Stimulated activated CD4-positive, alpha-beta T cell treated with anti-CD3 and anti-CD28 coated beads, TNF-alpha, amount 100 ng/mL, for 1 hour (primary cell): ENCODE measurements around the gene ERVK3-1.
"Not testable (repeated sequence)": the region's sequence is repeated elsewhere in the genome, so short reads cannot be mapped to it uniquely, and the experiment has no call there.

Experiments used
- DNase-seq, 3 donors: peaks; one replicate each; pipeline ENCODE4 v3.0.0-alpha.2; 2020; ENCODE audit warnings: low read depth in 3 of 3, low spot score in 1 of 3

The ERVK3-1 gene

DNA sequence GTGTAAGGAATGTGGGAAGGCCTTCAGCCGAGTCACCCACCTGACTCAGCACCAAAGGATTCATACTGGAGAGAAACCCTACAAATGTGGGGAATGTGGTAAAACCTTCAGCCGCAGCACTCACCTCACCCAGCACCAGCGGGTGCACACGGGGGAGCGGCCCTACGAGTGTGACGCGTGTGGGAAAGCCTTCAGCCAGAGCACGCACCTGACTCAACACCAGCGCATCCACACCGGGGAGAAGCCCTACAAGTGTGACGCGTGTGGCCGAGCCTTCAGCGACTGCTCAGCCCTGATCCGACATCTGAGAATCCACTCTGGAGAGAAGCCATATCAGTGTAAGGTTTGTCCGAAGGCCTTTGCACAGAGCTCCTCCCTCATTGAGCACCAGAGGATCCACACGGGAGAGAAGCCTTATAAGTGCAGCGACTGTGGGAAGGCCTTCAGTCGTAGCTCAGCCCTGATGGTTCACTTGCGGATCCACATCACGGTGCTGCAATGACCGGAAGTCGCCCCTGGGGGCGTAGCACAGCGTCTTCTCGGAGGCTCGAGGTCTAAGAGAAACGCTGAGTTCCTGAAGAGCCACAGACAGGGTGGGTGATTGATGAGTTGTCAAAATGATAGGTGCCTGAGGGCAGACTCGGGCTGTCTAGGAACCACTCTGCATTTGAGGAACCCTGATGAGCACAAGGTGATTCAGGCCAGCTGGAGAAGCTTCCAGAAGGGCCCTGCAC, 33.8 kb downstream of the ERVK3-1 start:
- no peak for DNase-seq

DNA sequence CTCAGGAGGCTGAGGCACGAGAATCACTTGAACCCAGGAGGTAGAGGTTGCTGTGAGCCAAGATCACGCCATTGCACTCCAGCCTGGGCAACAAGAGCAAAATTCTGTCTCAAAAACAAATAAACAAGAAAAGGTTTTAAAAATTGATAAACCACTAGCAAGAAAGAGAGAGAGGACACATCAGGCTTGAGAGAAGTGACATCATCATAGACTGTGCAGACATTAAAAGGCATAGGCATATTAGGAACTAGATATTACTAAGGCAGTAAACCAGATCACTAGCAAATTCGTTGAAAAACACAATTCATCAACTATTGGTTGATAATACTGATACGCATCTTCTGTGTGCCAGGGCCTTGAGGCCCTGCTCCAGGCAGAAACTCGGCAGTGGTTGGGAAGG, 40.4 kb downstream of the ERVK3-1 start:
- no peak for DNase-seq

DNA sequence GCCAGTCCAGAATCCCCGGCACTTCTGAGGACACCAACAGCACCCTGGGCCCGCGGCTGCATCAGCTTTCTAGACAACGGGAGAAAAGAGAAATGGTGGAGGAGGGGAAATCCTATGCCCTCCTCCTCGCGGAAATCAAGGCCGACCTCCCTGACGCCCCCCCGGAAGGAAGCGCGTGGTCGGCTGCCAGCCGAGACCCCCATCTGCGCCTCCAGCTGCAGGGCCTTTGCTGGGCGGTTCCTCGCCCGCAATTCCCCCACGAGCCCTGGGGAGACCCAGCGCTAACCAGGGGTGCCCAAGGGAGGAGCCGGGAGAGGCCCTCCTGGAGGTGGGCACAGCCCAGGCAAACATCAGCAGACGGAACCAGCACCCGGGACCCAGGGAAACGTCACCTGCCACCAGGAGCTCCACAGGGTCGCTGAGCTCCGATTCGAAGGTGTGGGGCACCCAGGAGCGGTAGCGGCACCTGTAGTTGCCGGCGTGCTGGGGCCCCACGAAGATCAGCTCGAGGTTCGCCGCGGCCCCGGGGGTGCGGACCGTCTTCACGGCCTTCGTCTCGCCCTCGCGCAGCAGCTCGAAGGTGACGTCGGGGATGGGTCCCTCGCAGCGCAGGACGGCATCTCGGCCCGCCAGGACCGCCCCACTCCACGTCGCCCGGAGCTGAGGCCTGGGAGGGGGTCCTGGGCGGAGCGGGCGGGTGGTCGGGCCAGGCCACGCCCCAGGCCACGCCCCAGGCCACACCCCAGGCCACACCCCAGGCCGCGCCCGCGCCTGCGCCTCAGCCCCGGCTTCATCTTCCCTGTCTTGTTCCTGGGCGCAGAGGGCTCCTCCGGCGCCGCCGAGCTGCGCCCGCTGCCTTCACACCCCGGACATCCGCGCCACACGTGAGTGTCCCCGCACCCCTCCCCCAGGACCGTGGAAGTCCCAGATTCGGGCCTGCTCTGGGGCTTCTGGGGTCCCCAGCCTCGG, 42.1 kb downstream of the ERVK3-1 start:
- peak; percentile 22 to 47 (median 41) for DNase-seq

DNA sequence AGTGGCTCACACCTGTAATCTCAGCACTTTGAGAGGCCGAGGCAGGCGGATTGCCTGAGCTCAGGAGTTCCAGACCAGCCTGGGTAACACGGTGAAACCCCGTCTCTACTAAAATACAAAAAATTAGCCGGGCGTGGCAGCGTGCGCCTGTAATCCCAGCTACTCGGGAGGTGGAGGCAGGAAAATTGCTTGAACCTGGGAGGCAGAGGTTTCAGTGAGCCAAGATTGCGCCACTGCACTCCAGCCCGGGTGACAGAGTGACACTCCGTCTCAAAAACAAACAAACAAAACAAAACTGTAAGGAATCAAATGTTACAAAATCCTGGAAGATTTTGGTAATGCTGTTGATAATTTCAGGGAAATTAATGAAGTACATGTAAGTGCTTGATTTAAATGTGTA, 42.9 kb downstream of the ERVK3-1 start:
- not testable (repeated sequence) for DNase-seq

DNA sequence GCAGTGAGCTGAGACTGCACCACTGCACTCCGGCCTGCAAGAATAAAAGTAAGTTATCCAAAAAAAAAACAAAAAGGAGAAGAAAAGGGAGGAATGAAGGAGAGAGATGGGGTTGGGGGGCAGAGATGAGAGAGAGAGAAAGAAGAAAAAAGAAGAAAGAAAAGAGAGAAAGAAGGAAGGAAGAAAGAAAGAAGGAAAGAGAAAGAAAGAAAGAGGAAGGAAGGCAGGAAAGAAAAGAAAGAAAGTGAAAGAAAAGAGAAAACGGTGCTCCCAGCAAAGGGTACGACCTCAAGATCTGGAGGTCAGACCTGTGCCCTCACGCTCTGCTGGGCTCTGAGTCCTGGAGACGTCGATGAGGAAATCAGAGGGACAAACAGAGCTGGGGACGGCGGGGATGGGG, 44.4 kb downstream of the ERVK3-1 start:
- no peak for DNase-seq

DNA sequence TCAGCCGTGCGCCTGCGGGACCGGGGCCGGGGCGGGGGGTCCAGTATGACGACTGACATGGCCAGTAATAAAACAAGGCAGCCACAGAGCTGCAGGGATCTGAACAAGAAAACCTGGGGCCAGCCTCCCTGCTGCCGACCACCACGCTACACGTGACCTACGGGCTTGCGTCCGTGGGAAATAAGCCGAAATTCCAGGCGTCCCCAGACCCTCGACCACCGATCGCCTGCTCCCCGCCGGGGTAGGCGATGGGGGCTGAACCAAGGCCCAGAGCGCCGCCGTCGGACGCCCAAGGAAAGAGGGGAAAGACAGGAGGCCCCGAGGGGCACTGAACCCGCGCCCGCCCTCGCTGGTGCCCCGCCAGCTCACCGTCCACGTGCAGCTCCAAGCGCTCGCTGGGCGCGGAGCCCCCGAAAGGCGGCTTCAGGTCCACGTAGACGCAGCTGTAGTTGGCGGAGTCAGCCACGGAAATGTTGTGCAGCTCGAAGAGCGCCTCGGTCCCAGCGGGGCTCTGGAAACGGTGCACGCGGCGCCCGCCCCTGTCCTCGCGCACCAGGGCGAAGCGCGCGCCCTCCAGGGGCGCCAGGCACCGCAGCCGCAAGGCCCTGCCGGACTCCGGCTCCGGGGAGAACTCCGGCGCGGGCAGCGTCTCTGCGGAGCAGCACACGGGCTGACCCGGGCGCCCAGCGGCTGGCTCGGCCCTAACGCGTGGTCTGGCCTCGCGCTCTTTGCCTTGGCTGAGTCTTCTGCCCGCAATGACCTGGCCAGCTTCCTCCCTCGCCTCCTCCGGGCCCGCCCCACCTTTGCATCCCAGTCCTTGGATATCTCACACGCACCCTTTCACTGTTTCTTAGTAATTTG, 45.1 kb downstream of the ERVK3-1 start:
- DNase-seq: no peak

DNA sequence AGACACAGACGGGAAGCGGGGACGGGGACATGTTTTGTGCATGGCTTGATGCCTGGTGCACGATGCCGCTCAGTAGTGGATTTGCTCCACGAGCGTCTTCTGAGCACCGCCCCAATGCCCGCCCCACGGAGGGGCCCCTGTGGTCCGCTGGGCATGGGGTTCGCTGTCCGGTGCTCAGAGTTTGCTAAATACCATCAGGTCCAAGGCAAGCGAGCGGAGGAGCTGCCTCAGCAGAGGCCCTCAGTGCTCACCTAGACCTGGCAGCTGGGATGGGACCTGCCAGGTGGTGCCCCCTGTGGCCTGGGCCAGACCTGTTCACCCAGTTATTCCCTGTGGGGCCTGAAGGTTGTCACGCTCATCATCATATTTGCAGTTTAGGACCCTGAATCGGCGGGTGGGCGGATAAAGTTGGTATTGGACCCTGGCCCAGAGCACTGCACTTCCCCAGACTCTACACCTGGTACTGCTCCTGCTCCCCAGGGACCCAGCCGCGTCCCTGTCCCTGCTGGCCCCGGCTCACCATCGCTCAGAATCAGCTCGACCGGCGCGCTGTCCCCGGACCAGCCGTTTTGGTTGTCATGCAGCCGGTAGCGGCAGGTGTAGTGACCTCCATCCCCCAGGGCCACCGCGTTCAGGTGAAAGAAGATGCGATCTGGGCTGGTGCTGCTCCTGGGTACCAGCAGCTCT, 45.8 kb downstream of the ERVK3-1 start:
- no peak for DNase-seq

DNA sequence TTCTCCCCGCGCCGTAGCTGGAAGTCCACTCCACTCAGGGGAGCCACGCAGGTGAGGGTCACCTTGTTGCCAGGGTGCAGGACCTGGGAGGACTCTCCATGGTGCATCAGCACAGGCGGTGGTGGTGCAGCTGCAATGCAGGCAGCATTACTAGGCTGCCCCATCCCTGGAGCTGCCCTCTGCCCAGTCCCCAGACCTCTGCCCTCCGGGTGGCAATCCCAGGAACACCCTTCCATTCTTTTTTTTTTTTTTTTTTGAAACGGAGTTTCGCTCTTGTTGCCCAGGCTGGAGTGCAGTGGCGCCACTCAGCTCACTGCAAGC, 46.3 kb downstream of the ERVK3-1 start:
- no peak for DNase-seq

DNA sequence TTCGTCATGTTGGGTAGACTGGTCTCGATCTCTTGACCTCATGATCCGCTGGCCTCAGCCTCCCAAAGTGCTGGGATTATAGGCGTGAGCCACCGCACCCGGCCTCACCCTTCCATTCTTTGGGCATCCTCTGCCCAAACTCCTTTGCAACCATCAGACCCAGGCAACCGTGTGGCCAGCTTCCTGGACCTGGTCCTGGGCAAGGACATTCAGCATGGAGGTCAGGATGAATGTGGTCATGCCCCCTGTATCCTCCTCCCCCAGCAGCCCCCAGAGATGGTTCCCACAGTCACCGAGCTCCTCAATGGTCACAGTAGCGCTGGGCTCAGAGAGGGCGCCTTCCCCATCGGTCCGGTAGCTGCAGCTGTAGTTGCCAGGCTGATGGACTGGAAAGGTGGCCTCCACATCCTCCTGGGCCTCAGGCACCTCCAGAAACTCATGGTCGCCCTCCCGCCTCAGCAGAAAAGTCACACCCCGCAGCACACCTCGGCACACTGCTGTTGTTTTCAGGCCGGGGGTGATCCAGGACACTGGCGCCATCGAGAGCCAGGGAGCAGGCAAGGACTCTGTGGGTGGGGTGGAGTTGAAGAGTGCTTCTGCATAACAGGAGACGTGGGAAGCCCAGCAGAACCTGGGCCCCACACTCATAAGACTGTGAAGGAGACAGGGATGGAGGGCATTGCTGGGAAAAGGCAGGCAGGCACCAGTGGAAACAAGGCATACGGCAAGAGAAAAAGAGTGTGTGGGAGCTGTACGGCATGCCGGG, 47.0 kb downstream of the ERVK3-1 start:
- no peak for DNase-seq

DNA sequence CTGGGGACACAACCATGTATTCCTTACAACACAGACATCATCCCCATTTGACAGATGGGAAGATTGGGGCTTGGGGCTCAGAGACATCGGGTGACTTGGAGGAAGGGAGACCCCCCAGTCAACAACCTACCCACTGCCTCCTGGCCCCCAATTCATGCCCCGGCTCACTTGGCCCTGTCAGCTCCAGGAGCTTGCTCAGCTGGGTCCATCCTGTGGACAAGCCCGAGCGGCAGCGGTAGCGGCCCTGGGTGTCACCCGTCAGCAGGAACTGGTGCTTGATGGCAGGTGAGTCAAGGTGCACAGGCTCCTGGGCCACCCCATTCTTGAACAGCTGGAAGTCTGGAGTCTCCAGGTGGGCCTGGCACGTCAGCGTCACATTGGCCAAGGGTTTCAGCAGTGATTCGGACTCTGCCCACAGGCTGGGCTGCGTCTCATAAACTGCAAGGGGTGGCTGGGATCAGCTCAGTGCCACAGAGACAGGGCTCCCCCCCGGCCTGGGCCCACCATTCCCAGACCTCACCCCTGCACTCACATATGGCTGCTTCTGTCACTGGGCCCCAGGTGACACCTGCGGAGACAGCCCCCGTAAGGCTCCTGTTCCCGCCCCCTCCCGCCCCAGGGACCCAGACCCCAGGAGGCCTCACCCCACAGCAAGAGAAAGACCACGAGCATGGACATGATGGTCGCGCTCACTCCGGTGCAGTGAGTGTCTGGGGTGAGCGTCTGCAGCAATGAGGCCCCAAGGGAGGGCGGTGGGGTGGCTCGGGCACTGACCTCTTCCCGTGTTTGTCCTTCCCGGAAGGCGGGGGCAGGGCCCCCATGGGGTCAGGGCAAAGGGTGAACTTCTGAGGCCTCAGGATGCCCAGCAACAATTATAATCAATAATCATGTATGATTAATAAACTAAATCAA, 47.8 kb downstream of the ERVK3-1 start, which contains the start of gene A1BG:
A1BG (minus strand) TSS at position 733 of the 912 bp plus-strand sequence; CDS start at position 678, 55 bp downstream.
- no peak for DNase-seq

DNA sequence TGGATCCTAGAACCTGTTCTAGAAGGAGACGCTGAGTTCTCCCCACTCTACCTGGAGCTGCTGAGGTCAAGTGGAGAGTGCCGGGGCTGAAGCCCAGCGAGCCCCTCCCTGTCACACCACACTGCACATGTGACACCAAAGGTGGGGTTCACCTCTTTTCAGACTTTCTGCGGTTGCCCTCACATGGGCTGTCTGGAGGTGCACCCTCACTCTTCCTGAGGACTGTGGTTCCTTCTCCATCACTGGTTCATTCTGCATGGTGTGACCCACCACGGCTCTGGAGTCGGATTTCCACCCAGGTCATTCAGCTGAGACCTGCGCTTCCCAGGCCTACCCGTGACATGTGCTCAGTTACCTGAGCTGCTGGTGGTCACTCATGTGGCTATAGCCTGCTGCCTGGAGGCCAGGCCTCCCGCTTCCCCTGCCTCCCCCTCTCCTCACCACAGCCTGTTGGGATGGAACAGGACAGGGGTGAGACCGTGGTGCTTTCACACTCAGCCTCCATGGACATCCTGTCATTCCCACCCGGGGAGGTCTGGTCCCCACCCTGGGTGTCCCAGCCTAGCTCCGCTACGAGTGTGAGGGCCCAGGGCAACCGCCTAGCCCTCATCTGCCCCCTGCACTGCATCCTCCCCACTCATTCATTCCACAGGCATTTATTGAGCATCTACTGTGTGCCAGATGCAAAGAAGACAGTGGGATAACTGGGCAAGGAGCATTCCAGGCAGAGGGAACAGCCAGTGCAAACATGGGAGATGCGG, 48.7 kb downstream of the ERVK3-1 start:
- DNase-seq: no peak

DNA sequence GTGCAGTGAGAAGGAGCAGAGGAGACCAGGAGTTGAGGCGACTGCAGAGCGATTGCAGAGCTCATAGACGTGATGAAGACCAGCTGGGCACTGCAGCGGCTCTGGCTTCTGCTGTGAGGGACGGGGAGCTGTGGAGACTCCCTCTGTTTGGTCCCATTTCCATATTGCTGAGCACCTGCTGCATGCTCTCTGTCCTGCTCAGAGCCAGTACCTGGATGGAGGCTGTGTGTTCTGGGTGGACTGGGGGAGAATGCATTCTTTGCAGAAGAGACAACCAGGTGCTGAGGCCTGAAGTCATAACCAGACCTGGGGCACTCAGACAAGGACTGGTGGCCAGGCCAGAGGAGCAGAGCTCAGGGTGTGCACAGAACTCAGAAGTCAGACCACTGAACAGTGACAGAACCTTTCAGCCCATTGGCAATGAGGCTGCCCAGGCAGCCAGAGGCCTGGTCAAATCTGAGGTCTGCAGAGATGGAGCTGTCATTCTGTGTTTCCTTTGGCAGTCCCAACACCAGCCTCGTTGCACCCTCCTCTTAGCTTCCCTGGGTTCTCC, 49.4 kb downstream of the ERVK3-1 start:
- DNase-seq: no peak

DNA sequence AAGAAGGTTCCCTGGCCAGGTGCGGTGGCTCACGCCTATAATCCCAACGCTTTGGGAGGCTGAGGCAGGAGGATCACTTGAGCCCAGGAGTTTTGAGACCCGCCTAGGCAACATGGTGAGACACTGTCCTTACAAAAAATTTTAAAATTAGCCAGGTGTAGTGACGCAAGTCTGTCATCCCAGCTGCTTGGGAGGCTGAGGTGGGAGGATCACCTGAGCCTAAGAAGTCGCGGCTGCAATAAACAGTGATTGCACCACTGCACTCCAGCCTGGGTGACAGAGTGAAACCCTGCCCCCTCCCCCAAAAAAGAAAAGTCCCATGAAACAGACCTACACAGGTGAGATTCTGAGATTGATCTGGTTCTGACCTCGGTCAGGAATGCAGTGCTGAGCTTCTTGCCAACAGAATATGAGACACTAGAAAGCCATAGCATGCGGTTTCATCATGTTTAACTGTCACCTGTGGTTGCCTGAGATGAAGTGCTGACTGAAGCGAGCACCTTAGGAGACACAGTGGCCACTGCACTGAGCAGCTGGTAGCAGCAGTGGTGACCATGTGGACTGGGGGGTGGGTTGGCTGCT, 50.1 kb downstream of the ERVK3-1 start:
- DNase-seq: no peak

DNA sequence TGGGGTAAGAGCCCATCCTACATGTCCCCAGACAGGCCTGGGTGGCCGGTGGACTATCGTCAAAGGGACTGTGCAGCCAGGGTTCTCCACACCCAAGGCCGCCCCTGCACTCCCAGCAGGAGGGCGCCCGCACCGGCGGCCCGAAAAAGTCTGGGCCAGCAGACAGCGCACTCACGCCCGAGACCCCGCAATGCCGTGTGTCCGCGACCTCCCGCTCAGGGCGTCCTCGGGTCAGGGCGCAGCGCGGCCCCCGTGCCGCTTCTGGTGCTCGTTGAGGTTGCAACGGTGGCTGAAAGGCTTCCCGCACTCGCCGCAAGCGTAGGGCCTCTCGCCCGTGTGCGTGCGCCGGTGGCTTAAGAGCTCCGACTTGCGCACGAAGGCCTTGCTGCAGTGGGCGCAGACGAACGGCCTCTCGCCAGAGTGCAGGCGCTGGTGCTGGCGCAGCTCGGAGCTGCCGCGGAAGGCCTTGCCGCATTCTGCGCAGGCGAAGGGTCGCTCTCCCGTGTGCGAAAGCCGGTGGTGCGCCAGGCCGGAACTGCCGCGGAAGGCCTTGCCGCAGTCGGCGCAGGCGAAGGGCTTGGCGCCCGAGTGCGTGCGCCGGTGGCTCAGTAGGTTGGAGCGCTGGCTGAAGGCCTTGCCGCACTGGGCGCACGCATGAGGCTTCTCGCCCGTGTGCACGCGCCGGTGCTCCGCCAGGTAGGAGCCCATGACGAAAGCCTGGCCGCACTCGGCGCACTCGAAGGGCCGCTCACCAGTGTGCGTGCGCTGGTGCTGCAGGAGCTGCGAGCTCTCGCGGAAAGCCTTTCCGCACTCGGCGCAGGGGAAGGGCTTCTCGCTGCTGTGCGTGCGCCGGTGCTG, 51.0 kb downstream of the ERVK3-1 start:
- peak in 1 of 3 donors; percentile 14 for DNase-seq

DNA sequence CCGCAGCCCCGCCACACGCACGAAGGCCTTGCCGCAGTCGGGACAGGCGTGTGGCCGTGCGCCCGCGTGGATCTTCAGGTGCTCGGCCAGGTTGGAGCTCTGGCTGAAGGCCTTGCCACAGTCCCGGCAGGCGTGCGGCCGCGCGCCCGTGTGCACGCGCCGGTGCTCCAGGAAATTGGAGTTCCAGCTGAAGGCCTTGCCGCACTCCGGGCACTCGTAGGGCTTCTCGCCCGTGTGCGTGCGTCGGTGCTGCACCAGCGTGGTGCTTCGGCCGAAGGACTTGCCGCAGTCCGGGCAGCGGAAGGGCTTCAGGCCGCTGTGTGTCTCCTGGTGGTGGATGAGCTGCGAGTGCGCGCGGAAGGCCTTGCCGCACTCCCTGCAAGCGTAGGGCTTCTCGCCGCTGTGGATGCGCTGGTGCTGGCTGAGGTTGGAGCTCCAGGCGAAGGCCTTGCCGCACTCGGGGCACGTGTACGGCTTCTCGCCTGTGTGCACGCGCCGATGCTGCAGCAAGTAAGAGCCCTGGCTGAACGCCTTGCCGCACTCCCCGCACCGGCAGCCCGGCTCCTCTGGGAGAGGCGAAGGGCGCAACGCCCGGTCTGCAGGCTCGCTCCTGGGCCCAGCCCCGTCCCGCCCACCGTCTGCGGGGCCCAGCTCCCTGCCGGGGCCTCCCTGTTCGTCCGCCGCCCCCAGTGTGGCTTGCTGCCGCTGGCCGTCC, 51.7 kb downstream of the ERVK3-1 start:
- DNase-seq: no peak
